ENCODE results near the gene OR2T8.

OR2T8 gene
- total RNA-seq = 0 reads per million in 3 donors

- no peak within 1 kb of the TSS for H3K27ac ChIP-seq (ENCODE audit: insufficient read depth, low read length, poor library complexity, severe bottlenecking)
- no peaks in the 10 kb centered on the region for H3K9me3 ChIP-seq (ENCODE audit: control insufficient read depth, low read length)
- no peak for DNase-seq
- no peaks in the 10 kb centered on the region for H3K27me3 ChIP-seq (replicated peaks; ENCODE audit: control insufficient read depth, insufficient read depth, low read length, poor library complexity, severe bottlenecking)
- no peaks in the 10 kb centered on the region for H3K36me3 ChIP-seq (ENCODE audit: control insufficient read depth, insufficient read depth, low read length)
- no peaks in the 10 kb centered on the region for H3K4me1 ChIP-seq (ENCODE audit: control insufficient read depth, insufficient read depth, low read length, poor library complexity, severe bottlenecking)
- H3K4me3 ChIP-seq (ENCODE audit: insufficient read depth, low read depth, low read length, poor library complexity, severe bottlenecking) = no peak within 1 kb of the TSS
These were observed at the start of gene OR2T8 for GRCh38 chr1:247919952-247920351. Gene OR2T8, plus strand, starts transcription at chr1:247920252. Its CDS starts 766 bp downstream, at chr1:247921018.

GRCh38 chr1:247883346-247883745 lies 36.7 kb upstream of the OR2T8 start:
- Histone ChIP-seq H3K27ac (ENCODE audit: insufficient read depth, low read length, poor library complexity, severe bottlenecking) (no peak overlapping the region), H3K27me3 (replicated peaks; ENCODE audit: control insufficient read depth, insufficient read depth, low read length, poor library complexity, severe bottlenecking) (no peaks in the 10 kb centered on the region), H3K4me1 (ENCODE audit: control insufficient read depth, insufficient read depth, low read length, poor library complexity, severe bottlenecking) (no peaks in the 10 kb centered on the region), H3K9me3 (ENCODE audit: control insufficient read depth, low read length) (no peaks in the 10 kb centered on the region), H3K36me3 (ENCODE audit: control insufficient read depth, insufficient read depth, low read length) (no peaks in the 10 kb centered on the region), H3K4me3 (ENCODE audit: insufficient read depth, low read depth, low read length, poor library complexity, severe bottlenecking) (no peak overlapping the region)
- DNase-seq = no peak

- Histone ChIP-seq H3K27me3 (replicated peaks; ENCODE audit: control insufficient read depth, insufficient read depth, low read length, poor library complexity, severe bottlenecking) (no peaks in the 10 kb centered on the region), H3K4me1 (ENCODE audit: control insufficient read depth, insufficient read depth, low read length, poor library complexity, severe bottlenecking) (no peaks in the 10 kb centered on the region), H3K36me3 (ENCODE audit: control insufficient read depth, insufficient read depth, low read length) (no peaks in the 10 kb centered on the region), H3K9me3 (ENCODE audit: control insufficient read depth, low read length) (no peaks in the 10 kb centered on the region), H3K4me3 (ENCODE audit: insufficient read depth, low read depth, low read length, poor library complexity, severe bottlenecking) (no peak overlapping the region), H3K27ac (ENCODE audit: insufficient read depth, low read length, poor library complexity, severe bottlenecking) (no peak overlapping the region)
- DNase-seq = no peak
These were observed 35.1 kb upstream of the OR2T8 start for GRCh38 chr1:247884797-247885413.

DNA sequence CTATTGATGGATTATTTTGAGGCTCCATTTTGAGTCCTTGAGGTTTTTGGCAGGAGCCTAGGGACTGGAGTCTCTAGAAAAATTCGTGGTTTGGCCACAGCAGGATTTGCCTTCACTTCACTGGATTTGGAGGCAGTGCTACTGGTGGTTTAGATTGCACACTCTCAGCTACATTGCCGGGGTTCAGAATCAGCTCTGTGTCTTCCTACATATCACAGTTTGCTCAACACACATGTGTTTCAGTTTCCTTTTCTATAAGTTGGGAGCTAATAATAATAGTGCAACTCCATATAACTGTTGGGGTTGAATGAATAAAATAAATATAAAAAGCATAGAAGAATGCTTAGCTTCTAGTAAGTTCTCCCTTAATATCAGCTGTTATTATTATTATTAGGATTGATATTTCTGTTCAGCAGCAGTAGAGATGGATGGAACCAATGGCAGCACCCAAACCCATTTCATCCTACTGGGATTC lies 24.9 kb upstream of the OR2T8 start, which contains the start of gene OR2W3:
Gene OR2W3 (plus strand): TSS at position 425 of the 475 bp plus-strand sequence. CDS start 0 bp downstream, at position 425.
- no peak for DNase-seq
- Histone ChIP-seq H3K27me3 (replicated peaks; ENCODE audit: control insufficient read depth, insufficient read depth, low read length, poor library complexity, severe bottlenecking) (no peaks in the 10 kb centered on the region), H3K4me1 (ENCODE audit: control insufficient read depth, insufficient read depth, low read length, poor library complexity, severe bottlenecking) (no peaks in the 10 kb centered on the region), H3K36me3 (ENCODE audit: control insufficient read depth, insufficient read depth, low read length) (no peaks in the 10 kb centered on the region), H3K9me3 (ENCODE audit: control insufficient read depth, low read length) (no peaks in the 10 kb centered on the region), H3K27ac (ENCODE audit: insufficient read depth, low read length, poor library complexity, severe bottlenecking) (no peak within 1 kb of the TSS), H3K4me3 (ENCODE audit: insufficient read depth, low read depth, low read length, poor library complexity, severe bottlenecking) (no peak within 1 kb of the TSS)

- H3K4me1 ChIP-seq (ENCODE audit: control insufficient read depth, insufficient read depth, low read length, poor library complexity, severe bottlenecking) = no peaks in the 10 kb centered on the region
- no peak for DNase-seq
- H3K4me3 ChIP-seq (ENCODE audit: insufficient read depth, low read depth, low read length, poor library complexity, severe bottlenecking) = no peak overlapping the region
- no peaks in the 10 kb centered on the region for H3K9me3 ChIP-seq (ENCODE audit: control insufficient read depth, low read length)
- no peaks in the 10 kb centered on the region for H3K36me3 ChIP-seq (ENCODE audit: control insufficient read depth, insufficient read depth, low read length)
- H3K27me3 ChIP-seq (replicated peaks; ENCODE audit: control insufficient read depth, insufficient read depth, low read length, poor library complexity, severe bottlenecking) = no peaks in the 10 kb centered on the region
- no peak overlapping the region for H3K27ac ChIP-seq (ENCODE audit: insufficient read depth, low read length, poor library complexity, severe bottlenecking)
These were observed 24.1 kb upstream of the OR2T8 start for GRCh38 chr1:247895976-247896375.

DNA sequence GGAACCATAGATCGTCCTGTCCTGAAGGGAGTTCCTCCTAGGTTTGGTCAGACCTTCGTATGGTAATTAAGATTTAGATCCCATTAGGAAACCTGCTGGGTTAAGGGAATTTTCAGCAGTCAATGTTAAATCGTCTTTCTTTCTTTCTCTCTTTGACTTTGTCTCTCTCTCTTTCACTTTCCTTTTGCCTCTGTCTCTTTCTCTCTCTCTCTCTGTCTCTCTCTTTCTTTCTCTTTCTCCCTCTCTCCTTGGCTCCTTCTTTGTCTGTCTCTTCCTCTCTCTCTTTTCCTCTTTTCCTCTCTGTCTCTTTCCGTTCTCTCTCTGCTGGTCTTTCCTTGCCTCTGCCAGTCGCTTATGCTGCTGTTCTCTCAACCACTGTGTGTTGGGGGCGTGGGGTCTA lies 15.9 kb upstream of the OR2T8 start:
- no peak overlapping the region for H3K4me3 ChIP-seq (ENCODE audit: insufficient read depth, low read depth, low read length, poor library complexity, severe bottlenecking)
- H3K4me1 ChIP-seq (ENCODE audit: control insufficient read depth, insufficient read depth, low read length, poor library complexity, severe bottlenecking) = no peaks in the 10 kb centered on the region
- H3K27ac ChIP-seq (ENCODE audit: insufficient read depth, low read length, poor library complexity, severe bottlenecking) = no peak overlapping the region
- H3K9me3 ChIP-seq (ENCODE audit: control insufficient read depth, low read length) = no peaks in the 10 kb centered on the region
- H3K27me3 ChIP-seq (replicated peaks; ENCODE audit: control insufficient read depth, insufficient read depth, low read length, poor library complexity, severe bottlenecking) = no peaks in the 10 kb centered on the region
- DNase-seq = no peak
- no peaks in the 10 kb centered on the region for H3K36me3 ChIP-seq (ENCODE audit: control insufficient read depth, insufficient read depth, low read length)

- H3K27me3 ChIP-seq (replicated peaks; ENCODE audit: control insufficient read depth, insufficient read depth, low read length, poor library complexity, severe bottlenecking) = no peaks in the 10 kb centered on the region
- no peaks in the 10 kb centered on the region for H3K4me1 ChIP-seq (ENCODE audit: control insufficient read depth, insufficient read depth, low read length, poor library complexity, severe bottlenecking)
- no peaks in the 10 kb centered on the region for H3K36me3 ChIP-seq (ENCODE audit: control insufficient read depth, insufficient read depth, low read length)
- no peak overlapping the region for H3K4me3 ChIP-seq (ENCODE audit: insufficient read depth, low read depth, low read length, poor library complexity, severe bottlenecking)
- H3K9me3 ChIP-seq (ENCODE audit: control insufficient read depth, low read length) = no peaks in the 10 kb centered on the region
- H3K27ac ChIP-seq (ENCODE audit: insufficient read depth, low read length, poor library complexity, severe bottlenecking) = no peak overlapping the region
- DNase-seq = no peak
These were observed 14.9 kb upstream of the OR2T8 start for GRCh38 chr1:247905181-247905580.

GRCh38 chr1:247905910-247906503 lies 14.0 kb upstream of the OR2T8 start:
- H3K36me3 ChIP-seq (ENCODE audit: control insufficient read depth, insufficient read depth, low read length) = no peaks in the 10 kb centered on the region
- H3K27me3 ChIP-seq (replicated peaks; ENCODE audit: control insufficient read depth, insufficient read depth, low read length, poor library complexity, severe bottlenecking) = no peaks in the 10 kb centered on the region
- no peaks in the 10 kb centered on the region for H3K9me3 ChIP-seq (ENCODE audit: control insufficient read depth, low read length)
- no peak overlapping the region for H3K27ac ChIP-seq (ENCODE audit: insufficient read depth, low read length, poor library complexity, severe bottlenecking)
- DNase-seq = no peak
- H3K4me3 ChIP-seq (ENCODE audit: insufficient read depth, low read depth, low read length, poor library complexity, severe bottlenecking) = peak overlapping the region; percentile 43
- no peaks in the 10 kb centered on the region for H3K4me1 ChIP-seq (ENCODE audit: control insufficient read depth, insufficient read depth, low read length, poor library complexity, severe bottlenecking)

DNA sequence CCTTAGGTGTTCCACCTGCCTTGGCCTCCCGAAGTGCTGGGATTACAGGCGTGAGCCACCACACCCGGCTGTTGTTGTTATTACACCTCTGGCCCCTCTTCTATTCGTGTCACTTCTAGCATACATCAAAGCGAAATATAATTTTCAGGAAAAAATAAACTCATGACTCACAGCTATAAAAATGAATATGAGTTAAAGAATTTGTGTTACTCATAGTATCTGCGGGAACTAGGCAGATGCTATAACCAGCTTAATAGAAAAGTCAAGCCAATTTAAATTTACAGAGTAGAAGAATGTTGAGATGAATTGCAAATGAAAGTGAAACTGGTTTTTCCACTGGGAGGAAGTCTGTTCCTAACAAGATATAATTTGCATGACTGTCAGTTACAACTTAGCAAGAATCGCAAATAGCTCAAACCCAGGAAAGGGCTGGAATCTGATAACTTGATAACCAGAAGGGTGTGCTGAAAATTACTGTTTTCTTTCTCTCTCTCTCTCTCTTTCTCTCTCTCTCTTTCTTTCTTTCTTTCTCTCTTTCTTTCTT lies 13.5 kb upstream of the OR2T8 start:
- H3K27me3 ChIP-seq (replicated peaks; ENCODE audit: control insufficient read depth, insufficient read depth, low read length, poor library complexity, severe bottlenecking) = no peaks in the 10 kb centered on the region
- H3K4me1 ChIP-seq (ENCODE audit: control insufficient read depth, insufficient read depth, low read length, poor library complexity, severe bottlenecking) = no peaks in the 10 kb centered on the region
- peak overlapping the region; percentile 43 for H3K4me3 ChIP-seq (ENCODE audit: insufficient read depth, low read depth, low read length, poor library complexity, severe bottlenecking)
- H3K9me3 ChIP-seq (ENCODE audit: control insufficient read depth, low read length) = no peaks in the 10 kb centered on the region
- DNase-seq = no peak
- no peak overlapping the region for H3K27ac ChIP-seq (ENCODE audit: insufficient read depth, low read length, poor library complexity, severe bottlenecking)
- no peaks in the 10 kb centered on the region for H3K36me3 ChIP-seq (ENCODE audit: control insufficient read depth, insufficient read depth, low read length)

DNA sequence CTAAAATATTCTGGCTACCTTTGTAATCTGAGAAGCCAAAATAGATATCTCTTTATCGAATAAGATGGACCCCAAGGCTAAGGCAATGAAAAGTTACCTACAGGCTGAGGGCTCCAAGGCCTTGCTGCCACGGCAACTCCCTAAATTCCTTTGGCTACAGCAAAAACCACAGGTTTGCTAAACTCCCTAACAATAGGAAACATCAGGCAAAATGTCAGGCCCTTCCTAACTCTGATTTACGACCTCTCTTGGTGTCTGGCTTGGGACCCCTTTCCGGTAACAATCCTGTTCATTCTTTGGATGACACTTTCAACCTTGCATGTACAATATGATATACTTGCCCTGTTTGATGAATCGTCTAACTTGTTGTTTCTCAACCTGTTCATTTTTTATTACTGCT lies 11.3 kb upstream of the OR2T8 start:
- no peak for DNase-seq
- no peaks in the 10 kb centered on the region for H3K4me1 ChIP-seq (ENCODE audit: control insufficient read depth, insufficient read depth, low read length, poor library complexity, severe bottlenecking)
- no peaks in the 10 kb centered on the region for H3K9me3 ChIP-seq (ENCODE audit: control insufficient read depth, low read length)
- no peak overlapping the region for H3K4me3 ChIP-seq (ENCODE audit: insufficient read depth, low read depth, low read length, poor library complexity, severe bottlenecking)
- no peaks in the 10 kb centered on the region for H3K27me3 ChIP-seq (replicated peaks; ENCODE audit: control insufficient read depth, insufficient read depth, low read length, poor library complexity, severe bottlenecking)
- no peak overlapping the region for H3K27ac ChIP-seq (ENCODE audit: insufficient read depth, low read length, poor library complexity, severe bottlenecking)
- no peaks in the 10 kb centered on the region for H3K36me3 ChIP-seq (ENCODE audit: control insufficient read depth, insufficient read depth, low read length)

Measured in effector memory CD4-positive, alpha-beta T cell (primary cell).